GM21423 (cell line): ENCODE data around the gene RRP1B.

Experiments
- ATAC-seq: cut with Tn5 transposase; IDR thresholded peaks from one replicate; pipeline ENCODE4 v1.9.1; 2021; ENCODE audit warnings: mild to moderate bottlenecking, moderate library complexity; ENCODE audit not compliant: unreplicated experiment

Gene RRP1B

GRCh38 chr21:43739621-43740435 is 80.5 kb downstream of the RRP1B start:
- no peak for ATAC-seq

- no peak for ATAC-seq
Measured at GRCh38 chr21:43740497-43741156, 81.3 kb downstream of the RRP1B start.

- no peak for ATAC-seq
Measured at GRCh38 chr21:43741423-43742096, 82.2 kb downstream of the RRP1B start.

GRCh38 chr21:43743947-43744346 is 84.6 kb downstream of the RRP1B start:
- ATAC-seq = no peak

GRCh38 chr21:43744725-43745124 is 85.4 kb downstream of the RRP1B start:
- ATAC-seq = no peak
